GM12891 (cell line): ENCODE measurements around the gene EPB41L2.

Experiments
- PAX5 ChIP-seq: IDR thresholded peaks from 2 replicates; pipeline ENCODE4 v1.6.1; 2011; ENCODE audit warnings: low read length, moderate library complexity, mild to moderate bottlenecking; ENCODE audit not compliant: insufficient read depth, severe bottlenecking
- POLR2A ChIP-seq: IDR thresholded peaks from 2 replicates; pipeline ENCODE4 v1.6.1; 2011; ENCODE audit warnings: low read depth, low read length, control low read depth
- POLR2AphosphoS5 ChIP-seq: IDR thresholded peaks from 2 replicates; pipeline ENCODE4 v1.6.1; 2011; ENCODE audit warnings: low read depth, low read length, control low read depth

GRCh38 chr6:131061751-131062119 is 1.3 kb downstream of the EPB41L2 start:
- TF ChIP-seq POLR2A (no peak), POLR2AphosphoS5 (no peak), PAX5 (no peak)
